GM04503 (cell line): ENCODE results near the gene GPC5.

Experiments
- DNase-seq: peaks from one replicate; pipeline ENCODE4 v3.0.0-alpha.2; 2012; ENCODE audit warnings: low read depth

Gene GPC5

DNA sequence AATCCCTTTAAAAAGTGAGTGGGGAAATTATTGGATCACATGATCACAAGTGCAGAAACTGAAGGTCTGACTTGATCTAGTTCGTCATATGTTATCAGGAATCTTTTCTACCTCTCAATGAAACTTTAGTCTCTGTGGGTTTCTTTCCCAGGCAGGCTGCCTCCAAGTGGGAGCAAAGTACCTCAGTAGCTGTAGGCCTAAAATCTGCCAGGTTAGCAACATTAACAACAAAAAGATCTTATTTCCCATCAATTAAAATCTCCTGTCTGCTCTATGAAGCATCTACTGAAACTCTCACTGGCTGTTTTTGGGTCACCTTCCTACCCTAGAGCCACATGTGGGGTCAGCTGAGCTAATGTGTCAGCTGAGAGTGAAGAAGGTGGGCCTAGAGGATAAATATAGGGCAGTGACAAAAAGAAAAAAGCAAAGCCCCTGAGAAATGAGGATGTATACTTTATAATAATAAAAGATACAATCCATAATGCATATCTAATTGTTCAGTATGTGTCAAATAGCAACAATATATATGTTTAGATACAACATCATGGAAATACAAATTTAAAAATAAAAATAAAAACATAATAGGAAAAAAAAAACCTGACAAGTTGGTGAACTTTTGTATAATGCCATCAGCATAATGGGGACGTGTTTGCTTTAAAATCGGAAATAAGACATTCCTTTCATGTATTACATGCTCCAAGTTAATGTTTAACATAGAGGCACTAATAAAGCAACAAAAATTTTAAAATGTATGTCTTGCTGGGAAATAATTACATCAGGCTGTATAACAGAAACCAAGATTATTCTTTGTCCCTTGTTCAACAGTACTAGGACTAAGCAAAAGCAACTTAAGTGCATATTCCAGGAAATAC is 141.1 kb downstream of the GPC5 start:
- DNase-seq, result no peak

DNA sequence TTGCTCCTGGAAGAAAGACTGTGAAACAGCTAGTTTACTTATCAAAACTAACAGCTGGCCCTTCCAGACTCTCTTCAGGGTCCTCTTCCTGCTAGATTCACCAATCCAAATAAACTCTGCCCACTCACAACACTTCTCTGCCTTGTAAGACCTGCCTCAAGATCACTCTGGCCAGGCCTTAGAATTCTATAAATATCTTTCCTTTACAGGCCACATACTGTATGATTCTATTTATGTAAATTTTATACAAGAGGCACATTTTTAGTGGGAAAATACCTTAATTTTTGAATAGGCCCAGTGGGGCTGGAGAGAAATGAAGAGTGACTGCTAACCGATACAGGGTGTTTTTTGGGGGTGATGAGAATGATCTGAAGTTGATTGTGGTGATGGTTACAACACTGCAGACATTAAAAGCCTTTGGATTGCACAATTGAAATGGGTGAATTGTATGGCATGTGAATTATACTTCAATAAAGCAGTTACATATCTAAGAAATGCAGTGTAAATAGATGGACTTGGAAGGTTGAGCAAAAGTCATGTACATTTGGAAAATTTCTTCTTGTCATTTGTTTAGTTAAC is 141.8 kb downstream of the GPC5 start:
- no peak for DNase-seq

- DNase-seq, result no peak
Measured at GRCh38 chr13:91544723-91545122, 146.3 kb downstream of the GPC5 start.

DNA sequence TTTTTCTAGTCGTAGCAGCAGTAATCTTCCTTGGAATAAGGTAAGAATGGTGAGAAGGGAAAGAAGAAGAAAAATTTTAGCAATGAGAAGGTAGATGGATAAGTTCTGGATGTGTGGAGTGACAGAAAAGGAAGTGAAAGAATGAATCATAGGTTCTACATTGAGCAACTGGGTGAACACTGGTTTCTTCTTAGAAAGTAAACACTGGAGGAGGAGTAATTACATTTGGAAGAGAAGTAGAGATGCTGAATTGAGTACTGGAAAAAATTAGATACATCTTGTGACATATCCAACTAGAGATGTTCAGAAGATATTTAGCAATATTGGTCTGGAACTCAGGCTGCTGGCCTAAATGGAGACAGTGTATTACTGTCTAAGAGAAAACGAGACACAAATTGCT is 148.5 kb downstream of the GPC5 start:
- no peak for DNase-seq

- no peak for DNase-seq
Measured at GRCh38 chr13:91553584-91553983, 155.2 kb downstream of the GPC5 start.

- no peak for DNase-seq
Measured at GRCh38 chr13:91554101-91554500, 155.7 kb downstream of the GPC5 start.

- DNase-seq, result no peak
Measured at GRCh38 chr13:91557328-91558090, 159.1 kb downstream of the GPC5 start.

DNA sequence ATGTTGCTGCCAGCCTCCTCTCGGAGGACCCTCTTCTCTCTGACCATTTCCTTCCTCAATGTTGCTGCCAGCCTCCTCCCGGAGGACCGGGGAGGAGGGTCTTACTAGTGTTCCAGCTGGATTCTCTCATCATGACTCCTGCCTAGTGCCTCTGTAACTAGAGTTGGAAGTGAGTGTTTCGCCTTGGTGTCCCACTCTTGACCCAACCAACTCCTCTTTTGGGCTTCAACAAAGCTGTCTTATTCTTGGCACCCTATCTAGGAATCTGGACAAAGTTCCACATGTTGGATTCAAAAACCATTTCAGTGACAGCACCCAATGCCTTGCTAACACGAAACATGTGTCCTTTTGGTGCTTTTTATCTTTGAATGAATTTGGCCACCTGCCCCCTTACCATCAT is 165.4 kb downstream of the GPC5 start:
- DNase-seq, result no peak

DNA sequence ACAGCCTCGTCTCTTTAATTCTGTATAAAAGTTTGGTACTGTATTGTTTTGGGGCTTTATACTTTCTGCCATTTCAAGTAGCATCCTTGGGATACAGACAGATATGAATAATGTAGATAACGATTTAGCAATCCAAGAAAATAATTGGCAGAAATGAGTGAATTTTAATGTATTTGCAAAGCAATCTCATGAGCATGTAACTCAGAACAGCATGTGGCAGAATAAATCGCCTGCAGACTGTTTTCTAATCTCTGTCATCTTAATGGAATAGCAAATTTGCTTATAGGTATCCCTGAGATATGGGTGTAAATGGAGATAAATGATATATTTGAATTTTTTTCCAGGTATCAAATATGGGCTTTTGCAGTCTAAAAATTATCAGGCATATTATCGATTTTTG is 166.0 kb downstream of the GPC5 start:
- DNase-seq, result no peak

DNA sequence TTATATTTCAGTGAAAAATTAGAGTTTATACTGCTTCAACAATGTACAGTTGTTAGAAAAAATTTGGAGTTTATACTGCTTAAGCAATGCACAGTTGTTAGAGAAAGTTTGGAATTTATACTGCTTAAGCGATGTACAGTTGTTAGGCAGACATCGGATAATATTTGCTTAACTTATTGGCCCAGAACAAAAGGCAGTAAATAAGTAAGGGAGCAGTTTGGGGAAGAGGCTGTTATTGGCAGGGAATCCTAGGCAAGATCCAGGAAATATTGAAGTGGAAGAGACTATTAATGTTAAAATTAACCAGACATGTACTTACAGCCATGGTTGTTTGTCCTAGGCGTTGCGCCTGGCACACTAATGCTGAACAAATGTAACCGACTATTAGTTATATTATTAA is 166.9 kb downstream of the GPC5 start:
- no peak for DNase-seq

GRCh38 chr13:91567485-91568207 is 169.2 kb downstream of the GPC5 start:
- DNase-seq, result no peak

GRCh38 chr13:91571681-91572080 is 173.3 kb downstream of the GPC5 start:
- no peak for DNase-seq

- DNase-seq, result no peak
Measured at GRCh38 chr13:91572439-91572838, 174.0 kb downstream of the GPC5 start.

DNA sequence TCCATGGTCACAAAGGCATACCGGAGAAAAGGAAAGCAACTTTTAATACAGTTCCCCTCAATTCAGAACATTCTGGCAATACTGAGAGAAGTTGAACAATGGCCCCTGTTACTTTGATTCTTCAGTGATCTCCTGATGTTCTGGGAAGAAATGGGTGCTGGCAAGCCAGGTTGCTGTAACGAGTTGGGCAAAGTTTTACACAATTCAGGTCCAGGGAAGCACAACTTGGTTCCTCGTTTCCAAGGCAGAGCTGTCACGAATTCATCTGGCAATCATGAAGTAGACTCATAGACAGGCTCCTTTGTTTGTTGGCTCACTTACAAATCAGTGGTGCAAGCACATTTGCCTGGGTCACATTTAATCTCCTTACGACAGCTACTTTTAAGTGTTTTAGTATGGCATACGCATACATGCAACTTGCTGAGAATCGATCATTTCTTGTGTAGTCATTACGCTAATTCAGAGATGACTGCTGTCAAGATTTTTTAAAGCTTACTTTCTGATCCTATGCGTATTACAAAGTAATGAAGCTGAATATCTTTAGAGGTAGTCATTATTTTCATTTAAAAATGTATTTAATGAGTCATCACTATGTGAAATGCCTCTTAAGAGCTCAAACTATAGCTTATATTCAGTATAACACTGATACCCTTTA is 174.7 kb downstream of the GPC5 start:
- DNase-seq, result no peak

GRCh38 chr13:91574766-91575165 is 176.3 kb downstream of the GPC5 start:
- no peak for DNase-seq

DNA sequence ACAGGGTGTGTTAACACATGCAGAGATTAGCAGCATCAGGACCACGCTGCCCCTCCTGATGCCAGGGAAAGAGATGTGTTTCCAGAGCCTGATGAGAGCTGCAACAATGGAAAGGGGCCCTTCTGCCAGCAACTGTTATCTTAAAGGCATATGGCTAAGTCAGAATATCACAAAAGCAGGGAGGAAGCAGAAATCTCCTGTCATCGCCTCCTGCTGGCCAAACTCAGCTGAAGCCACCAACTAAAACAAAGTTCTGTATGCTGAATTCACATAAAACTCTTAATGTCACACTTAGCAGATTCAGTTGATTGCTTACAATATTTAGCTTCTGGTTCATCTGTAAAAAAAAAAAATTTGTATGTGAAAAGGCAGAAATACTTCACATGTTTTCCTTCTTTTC is 178.2 kb downstream of the GPC5 start:
- no peak for DNase-seq

GRCh38 chr13:91579320-91579719 is 180.9 kb downstream of the GPC5 start:
- no peak for DNase-seq

- DNase-seq, result no peak
Measured at GRCh38 chr13:91580749-91581148, 182.3 kb downstream of the GPC5 start.

- DNase-seq, result no peak
Measured at GRCh38 chr13:91586609-91587008, 188.2 kb downstream of the GPC5 start.

DNA sequence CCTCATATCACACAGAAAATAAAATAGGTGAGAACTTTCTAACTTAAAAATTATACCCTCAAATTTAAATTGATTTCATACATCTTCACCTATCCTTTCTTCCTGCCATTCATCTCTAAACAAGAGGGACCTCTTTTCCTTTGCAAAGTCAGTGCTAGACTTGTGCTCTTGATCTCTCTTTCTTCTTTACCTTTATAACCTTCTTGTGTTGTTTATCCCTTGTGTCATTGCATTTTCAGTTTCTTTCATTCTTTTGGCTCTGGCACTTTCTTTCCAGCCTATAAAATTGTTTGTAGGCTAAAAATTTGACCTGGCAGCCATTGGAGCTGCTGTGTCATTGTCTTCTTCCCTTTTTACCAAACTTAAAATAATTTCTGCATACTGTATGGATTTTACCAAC is 190.1 kb downstream of the GPC5 start:
- no peak for DNase-seq

DNA sequence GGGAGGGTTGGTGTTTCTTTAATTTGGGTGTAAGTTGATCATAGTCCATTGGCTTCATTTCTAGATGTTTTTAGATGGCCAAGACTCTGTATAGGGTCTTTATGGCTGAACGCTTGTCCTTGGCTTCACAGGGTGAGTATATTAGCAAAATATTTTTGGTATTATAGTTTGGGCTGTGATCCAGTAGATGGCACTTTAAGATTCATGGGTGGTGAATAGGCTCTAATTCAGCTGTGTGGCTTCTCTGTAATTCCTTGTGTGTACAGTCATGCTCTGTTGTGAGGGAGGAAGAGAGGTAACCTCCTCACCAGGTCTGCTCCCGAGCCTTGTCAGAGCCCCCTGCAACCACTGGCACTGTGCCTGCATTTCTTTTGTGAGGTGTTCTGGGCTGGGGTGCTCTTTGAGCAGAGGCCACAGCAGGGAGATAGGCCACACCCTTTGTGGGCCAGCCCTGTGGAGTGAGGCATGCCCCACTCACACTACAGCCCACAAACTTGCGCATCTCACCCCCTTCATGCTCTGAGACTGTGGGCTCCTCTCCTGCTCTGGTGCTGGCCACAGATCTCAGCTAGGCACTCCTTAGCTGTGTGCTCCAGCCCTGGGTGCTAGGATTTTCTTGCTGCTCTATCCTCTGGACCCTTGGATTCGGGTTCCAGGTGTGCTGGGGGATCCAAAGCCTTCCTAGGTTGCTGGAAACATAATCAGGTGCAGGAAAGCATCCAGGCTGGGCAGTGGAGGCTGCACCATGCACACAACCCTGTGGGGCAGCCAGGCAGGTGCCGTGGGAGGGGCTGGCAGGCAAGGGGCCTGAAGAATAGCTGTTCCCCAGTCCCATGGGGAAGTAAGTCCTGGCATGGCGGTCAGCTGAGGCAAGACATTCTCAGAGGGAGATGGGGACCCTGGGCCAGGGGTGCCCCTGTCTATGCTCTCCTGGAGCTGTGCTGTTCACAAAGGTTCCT is 193.9 kb downstream of the GPC5 start:
- DNase-seq, result no peak
